Endodermal cell (in vitro differentiated cells): ENCODE results near the gene MEIOC. TPM values are rescaled to one million over a fixed set of nuclear protein-coding genes. Genes with fewer than 3 reads are reported as not detected.

Experiments
- DNase-seq: peaks from one replicate; pipeline ENCODE4 v3.0.0-alpha.2; 2017
- H3K27ac ChIP-seq: 2 replicates; pipeline ENCODE4 v1.5.1; 2013; ENCODE audit warnings: mild to moderate bottlenecking, low read depth, low read length, moderate library complexity
- H3K27me3 ChIP-seq: 2 replicates; pipeline ENCODE4 v1.6.1; 2013; ENCODE audit warnings: mild to moderate bottlenecking, low read length, moderate library complexity; ENCODE audit not compliant: insufficient read depth, control insufficient read depth, poor library complexity, severe bottlenecking
- H3K36me3 ChIP-seq: 2 replicates; pipeline ENCODE4 v1.7.0; 2013; ENCODE audit warnings: mild to moderate bottlenecking, low read length, moderate library complexity; ENCODE audit not compliant: control insufficient read depth, insufficient read depth
- H3K4me1 ChIP-seq: one replicate; pipeline ENCODE4 v1.7.0; 2013; ENCODE audit warnings: low read length; ENCODE audit not compliant: control insufficient read depth, insufficient read depth
- H3K4me3 ChIP-seq: 2 replicates; pipeline ENCODE4 v1.5.1; 2013; ENCODE audit warnings: mild to moderate bottlenecking, low read length, moderate library complexity
- H3K9ac ChIP-seq: 2 replicates; pipeline ENCODE4 v1.6.1; 2013; ENCODE audit warnings: mild to moderate bottlenecking, low read length, moderate library complexity; ENCODE audit not compliant: poor library complexity, severe bottlenecking; ENCODE audit errors: extremely low read depth
- H3K9me3 ChIP-seq: 2 replicates; pipeline ENCODE4 v1.6.1; 2013; ENCODE audit warnings: mild to moderate bottlenecking, low read length, moderate library complexity; ENCODE audit not compliant: control insufficient read depth
- H3K27ac Mint-ChIP-seq: 2 replicates; pipeline ENCODE4 v1.8.0; 2020; ENCODE audit warnings: mixed read lengths
- H3K27me3 Mint-ChIP-seq: 2 replicates; pipeline ENCODE4 v1.8.0; 2021; ENCODE audit warnings: mild to moderate bottlenecking, mixed read lengths; ENCODE audit not compliant: insufficient read depth
- H3K36me3 Mint-ChIP-seq: 2 replicates; pipeline ENCODE4 v1.8.0; 2020; ENCODE audit warnings: low read depth, mixed read lengths
- H3K4me1 Mint-ChIP-seq: 2 replicates; pipeline ENCODE4 v1.8.0; 2020; ENCODE audit warnings: mixed read lengths
- H3K4me3 Mint-ChIP-seq: 2 replicates; pipeline ENCODE4 v1.8.0; 2020; ENCODE audit warnings: mild to moderate bottlenecking, moderate library complexity, mixed read lengths
- H3K9me3 Mint-ChIP-seq: 2 replicates; pipeline ENCODE4 v1.8.0; 2020; ENCODE audit warnings: mild to moderate bottlenecking, mixed read lengths
- WGBS, 2 experiments: methylation state at CpG; one replicate each; pipeline versions ENCODE4 v1.1.5 to v1.1.7; 2013; ENCODE audit warnings: missing lambda C conversion rate in 2 of 2, mixed read lengths in 1 of 2; ENCODE audit not compliant: insufficient coverage in 1 of 2, insufficient read length in 1 of 2; 5-methylcytosine and 5-hydroxymethylcytosine counted together
- total RNA-seq, 2 donors: library from RNA; stranded (reverse); fragmentation: NEBNext Ultra II Directional in 1 of 2; extraction: Animal tissue kit (Norgen Biotek cat#: 25700) in 1 of 2; gene quantifications; 2 replicates in 1 of 2; 3 replicates in 1 of 2; pipeline ENCODE4 v1.2.1, GENCODE V29; 2021
- TF ChIP-seq, protein P1 (sequence below): fragments of 200-600 bp; sonication (generic); conservative IDR thresholded peaks from 2 replicates; pipeline ENCODE4 v1.5.0; 2021; ENCODE audit warnings: antibody characterized with exemption, mild to moderate bottlenecking

MEIOC gene
- total RNA-seq, 2 donors from 2014 or later = 1.4 to 3.7 TPM

DNA sequence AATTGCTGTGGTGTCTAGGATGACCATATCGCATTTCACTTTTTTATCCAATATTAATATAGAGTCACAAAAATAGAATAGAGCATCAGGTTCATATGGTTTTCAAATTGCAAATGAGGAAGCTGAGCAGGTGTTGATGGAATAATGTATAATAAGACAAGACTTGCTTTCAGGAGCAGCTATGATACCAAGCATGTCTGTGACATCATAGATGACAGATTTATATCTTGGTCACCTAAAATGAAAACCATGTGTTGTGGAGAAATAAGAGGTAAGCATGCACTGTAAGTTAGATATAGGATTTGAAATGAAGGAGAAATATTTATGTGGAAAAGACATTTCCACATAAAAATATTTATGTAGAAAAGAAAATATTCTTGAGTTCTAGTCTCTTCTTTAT is 8.6 kb downstream of the MEIOC start:
- no peak overlapping the region for H3K27ac ChIP-seq
- Mint-ChIP-seq H3K36me3 (no peaks in the 10 kb centered on the region), H3K4me3 (no peak overlapping the region), H3K27ac (no peak overlapping the region), H3K9me3 (no peaks in the 10 kb centered on the region), H3K4me1 (no peaks in the 10 kb centered on the region), H3K27me3 (peaks cover 3% of the 10 kb centered on the region)
- no peaks in the 10 kb centered on the region for H3K9me3 ChIP-seq
- H3K4me3 ChIP-seq = no peak overlapping the region
- TF ChIP-seq, protein P1, sequence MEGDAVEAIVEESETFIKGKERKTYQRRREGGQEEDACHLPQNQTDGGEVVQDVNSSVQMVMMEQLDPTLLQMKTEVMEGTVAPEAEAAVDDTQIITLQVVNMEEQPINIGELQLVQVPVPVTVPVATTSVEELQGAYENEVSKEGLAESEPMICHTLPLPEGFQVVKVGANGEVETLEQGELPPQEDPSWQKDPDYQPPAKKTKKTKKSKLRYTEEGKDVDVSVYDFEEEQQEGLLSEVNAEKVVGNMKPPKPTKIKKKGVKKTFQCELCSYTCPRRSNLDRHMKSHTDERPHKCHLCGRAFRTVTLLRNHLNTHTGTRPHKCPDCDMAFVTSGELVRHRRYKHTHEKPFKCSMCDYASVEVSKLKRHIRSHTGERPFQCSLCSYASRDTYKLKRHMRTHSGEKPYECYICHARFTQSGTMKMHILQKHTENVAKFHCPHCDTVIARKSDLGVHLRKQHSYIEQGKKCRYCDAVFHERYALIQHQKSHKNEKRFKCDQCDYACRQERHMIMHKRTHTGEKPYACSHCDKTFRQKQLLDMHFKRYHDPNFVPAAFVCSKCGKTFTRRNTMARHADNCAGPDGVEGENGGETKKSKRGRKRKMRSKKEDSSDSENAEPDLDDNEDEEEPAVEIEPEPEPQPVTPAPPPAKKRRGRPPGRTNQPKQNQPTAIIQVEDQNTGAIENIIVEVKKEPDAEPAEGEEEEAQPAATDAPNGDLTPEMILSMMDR = no peak
- whole genome bisulfite sequencing, 2 experiments = 100% methylated on average over 1 of the region's 1 CpG; no CpG with 5 or more reads in 1 of the 2 experiments
- no peak overlapping the region for H3K9ac ChIP-seq
- DNase-seq = no peak
- H3K36me3 ChIP-seq = no peaks in the 10 kb centered on the region
- no peaks in the 10 kb centered on the region for H3K27me3 ChIP-seq
- no peaks in the 10 kb centered on the region for H3K4me1 ChIP-seq

GRCh38 chr17:44666006-44666405 is 9.7 kb downstream of the MEIOC start:
- no peak overlapping the region for H3K27ac Mint-ChIP-seq
- WGBS, 2 experiments = 100% methylated on average over 1 of the region's 1 CpG; no CpG with 5 or more reads in 1 of the 2 experiments
- TF ChIP-seq, protein P1 = no peak

GRCh38 chr17:44672479-44673093 is 16.3 kb downstream of the MEIOC start:
- H3K27me3 ChIP-seq = no peaks in the 10 kb centered on the region
- H3K27ac ChIP-seq = no peak overlapping the region
- no peaks in the 10 kb centered on the region for H3K9me3 ChIP-seq
- H3K4me1 ChIP-seq = no peaks in the 10 kb centered on the region
- Mint-ChIP-seq H3K4me1 (no peaks in the 10 kb centered on the region), H3K27me3 (peaks cover 3% of the 10 kb centered on the region), H3K9me3 (no peaks in the 10 kb centered on the region), H3K4me3 (no peak overlapping the region), H3K36me3 (peaks cover 4% of the 10 kb centered on the region), H3K27ac (no peak overlapping the region)
- no peak overlapping the region for H3K4me3 ChIP-seq
- H3K36me3 ChIP-seq = no peaks in the 10 kb centered on the region
- no peak overlapping the region for H3K9ac ChIP-seq
- TF ChIP-seq, protein P1 = peak; percentile 85
- no peak for DNase-seq

More at GRCh38 chr17:44666006-44666405, 9.7 kb downstream of the MEIOC start:
- no peak overlapping the region for H3K27ac ChIP-seq
- H3K9ac ChIP-seq = no peak overlapping the region
- no peaks in the 10 kb centered on the region for H3K4me1 ChIP-seq
- no peaks in the 10 kb centered on the region for H3K36me3 Mint-ChIP-seq
- H3K4me3 ChIP-seq = no peak overlapping the region
- H3K27me3 Mint-ChIP-seq = peaks cover 3% of the 10 kb centered on the region
- DNase-seq = no peak
- H3K9me3 ChIP-seq = no peaks in the 10 kb centered on the region
- no peaks in the 10 kb centered on the region for H3K36me3 ChIP-seq
- no peak overlapping the region for H3K4me3 Mint-ChIP-seq
- H3K27me3 ChIP-seq = no peaks in the 10 kb centered on the region
- no peaks in the 10 kb centered on the region for H3K4me1 Mint-ChIP-seq
- no peaks in the 10 kb centered on the region for H3K9me3 Mint-ChIP-seq
